Activated naive CD4-positive, alpha-beta T cell treated with anti-CD3 and anti-CD28 coated beads, Interleukin-2, amount 50 U/mL, for 72 hours (primary cell): ENCODE data around the gene SLC34A2. TPM values are rescaled to one million over a fixed set of nuclear protein-coding genes. Genes with fewer than 3 reads are reported as not detected.
"Not testable (repeated sequence)": the region's sequence is repeated elsewhere in the genome, so short reads cannot be mapped to it uniquely, and the experiment has no call there.

ENCODE experiments used
- ATAC-seq, 2 donors: fragments of 150-1000 bp; cut with Tn5 transposase; 2 replicates each; pipeline ENCODE4 v1.10.0; 2021; ENCODE audit warnings: mild to moderate bottlenecking in 2 of 2, moderate library complexity in 2 of 2
- DNase-seq, 2 donors: peaks; one replicate each; pipeline ENCODE4 v3.0.0; 2021 to 2022; ENCODE audit warnings: low spot score in 2 of 2
- H3K27ac Mint-ChIP-seq, 2 donors: one replicate each; pipeline ENCODE4 v1.8.0; 2022; ENCODE audit warnings: mild to moderate bottlenecking in 2 of 2, mixed read lengths in 2 of 2
- H3K36me3 Mint-ChIP-seq, 2 donors: one replicate each; pipeline ENCODE4 v1.8.0; 2022; ENCODE audit warnings: mixed read lengths in 2 of 2
- H3K9me3 Mint-ChIP-seq, 2 donors: one replicate each; pipeline ENCODE4 v1.8.0; 2022; ENCODE audit warnings: mixed read lengths in 2 of 2
- total RNA-seq, 2 donors: library from RNA; stranded (reverse); gene quantifications; one replicate each; pipeline ENCODE4 v1.2.3, GENCODE V29; 2022

The SLC34A2 gene
- total RNA-seq, 2 donors from 2014 or later = not detected

DNA sequence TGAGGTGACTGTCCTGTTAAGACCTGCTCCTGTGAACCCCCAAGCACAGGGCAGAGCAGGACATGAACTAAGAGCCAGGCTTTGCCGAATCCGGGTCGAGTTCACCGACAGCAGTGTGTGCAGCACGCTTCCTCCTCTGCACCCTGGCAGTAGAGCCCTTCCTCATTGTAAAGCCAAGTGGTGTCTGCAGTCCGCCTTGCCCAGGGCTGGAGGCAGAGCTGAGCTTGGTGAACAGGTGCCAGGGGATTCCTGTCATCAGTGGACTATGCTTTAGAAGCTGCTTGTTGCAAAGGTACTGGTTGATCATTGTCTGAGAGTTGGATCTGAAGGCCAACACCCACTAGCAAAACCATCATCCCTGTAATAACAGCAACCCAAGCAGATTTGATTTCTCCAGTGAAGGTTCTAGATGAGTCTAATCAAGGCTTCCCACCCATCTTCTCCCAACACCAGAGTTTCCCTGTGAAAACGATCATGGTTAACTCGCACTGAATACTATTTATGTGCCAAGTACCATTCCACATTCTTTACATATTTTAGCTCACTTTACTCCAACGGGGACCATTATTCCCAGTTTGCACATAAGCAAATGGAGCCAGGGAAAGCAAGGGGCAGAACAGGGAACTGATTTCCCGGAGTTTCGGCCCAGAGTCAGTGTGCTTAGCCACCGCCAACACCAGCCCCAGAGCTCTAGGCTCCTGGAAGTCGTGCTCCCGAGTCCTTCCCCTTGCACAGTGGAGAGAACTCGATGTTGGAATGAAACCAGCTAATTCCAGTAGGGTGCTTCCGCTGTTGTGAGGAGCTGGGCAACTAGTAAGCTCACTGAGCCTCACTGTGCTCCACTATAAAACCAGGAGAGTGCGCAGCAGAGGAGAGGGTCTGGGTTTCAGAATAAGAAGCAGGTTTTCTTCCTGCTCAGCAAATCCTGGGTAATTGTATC is 1.4 kb upstream of the SLC34A2 start:
- no peak for DNase-seq
- Mint-ChIP-seq H3K9me3 (no peaks in the 10 kb centered on the region), H3K27ac (no peak overlapping the region), H3K36me3 (no peaks in the 10 kb centered on the region)
- no peak for ATAC-seq

DNA sequence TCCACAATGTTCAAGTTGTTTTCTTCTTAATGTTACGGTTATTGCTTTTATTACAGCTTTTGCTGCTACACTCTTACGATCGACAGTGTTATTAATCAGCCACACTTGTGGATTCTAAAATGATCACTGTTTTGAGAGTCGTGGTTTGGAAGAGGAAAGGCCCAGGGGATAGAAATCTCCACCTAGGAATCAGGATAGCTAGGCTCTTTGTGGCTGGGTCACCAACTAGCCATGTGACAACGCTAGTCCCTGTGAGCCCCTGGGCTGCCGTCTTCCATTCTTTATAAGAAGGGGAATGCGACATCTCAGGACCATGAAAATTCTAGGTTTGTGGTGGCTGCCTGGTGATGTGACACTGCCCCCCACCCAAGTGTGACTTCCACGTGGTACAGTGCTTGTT is 380 bp downstream of the SLC34A2 start:
- Mint-ChIP-seq H3K36me3 (no peaks in the 10 kb centered on the region), H3K27ac (no peak overlapping the region), H3K9me3 (no peaks in the 10 kb centered on the region)
- ATAC-seq (no peak), DNase-seq (no peak)

DNA sequence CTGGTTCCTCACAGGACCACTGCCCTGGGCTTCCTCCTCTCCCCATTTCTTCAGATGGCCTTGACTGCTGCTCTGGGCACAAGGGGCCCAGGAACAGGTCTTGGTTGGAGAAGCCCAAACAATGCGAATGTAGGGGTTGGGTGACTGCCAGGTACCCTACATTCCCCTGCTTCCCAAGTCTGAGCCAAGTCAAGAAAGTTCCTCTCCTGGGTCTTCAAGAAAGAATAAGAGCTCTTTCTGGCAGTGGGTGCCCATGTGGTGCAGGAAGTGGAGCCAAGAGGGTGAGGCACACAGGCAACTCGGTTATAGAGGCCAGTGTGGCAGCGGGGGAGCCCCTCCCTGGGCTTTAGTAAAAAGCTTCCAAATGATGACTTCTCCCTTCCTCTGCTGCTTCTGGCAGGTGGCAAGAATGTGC is 2.7 kb downstream of the SLC34A2 start:
- Mint-ChIP-seq H3K9me3 (no peaks in the 10 kb centered on the region), H3K36me3 (no peaks in the 10 kb centered on the region), H3K27ac (no peak overlapping the region)
- DNase-seq (no peak), ATAC-seq (no peak)

DNA sequence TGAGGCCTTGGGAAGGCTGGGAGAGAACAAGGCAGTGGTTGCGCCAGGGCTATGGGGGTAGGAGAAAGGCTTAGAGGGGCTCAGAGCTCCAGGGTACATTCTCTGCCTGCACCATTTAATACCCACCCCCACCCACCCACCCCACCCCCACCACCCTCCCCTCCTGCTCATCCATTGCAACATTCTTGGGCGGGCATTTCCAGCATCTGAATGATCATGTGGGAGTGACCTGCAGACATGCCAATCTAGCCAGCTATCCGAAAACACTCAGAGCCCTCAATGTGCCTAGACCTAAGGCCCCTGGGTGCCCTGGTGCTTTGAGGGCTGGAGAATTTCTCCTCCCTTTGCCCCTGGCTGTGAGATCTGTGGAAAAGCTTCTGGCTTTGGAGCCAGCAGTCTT is 3.1 kb downstream of the SLC34A2 start:
- Mint-ChIP-seq H3K9me3 (no peaks in the 10 kb centered on the region), H3K36me3 (no peaks in the 10 kb centered on the region), H3K27ac (no peak overlapping the region)
- no peak for DNase-seq
- ATAC-seq = no peak

DNA sequence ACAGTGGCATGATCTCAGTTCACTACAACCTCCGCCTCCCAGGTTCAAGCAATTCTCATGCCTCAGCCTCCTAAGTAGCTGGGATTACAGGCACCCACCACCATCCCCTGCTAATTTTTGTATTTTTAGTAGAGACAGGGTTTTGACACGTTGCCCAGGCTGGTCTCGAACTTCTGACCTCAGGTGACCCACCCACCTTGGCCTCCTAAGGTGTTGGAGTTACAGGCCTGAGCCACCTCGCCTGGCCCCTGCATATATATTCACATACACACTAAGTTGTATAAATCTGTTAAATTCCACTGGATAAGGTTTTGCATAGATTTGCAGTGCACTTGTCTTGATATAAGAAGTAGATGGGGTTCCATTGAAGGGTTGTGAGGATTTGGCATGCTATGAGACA is 5.8 kb downstream of the SLC34A2 start:
- not testable (repeated sequence) for H3K9me3 Mint-ChIP-seq, ATAC-seq, H3K27ac Mint-ChIP-seq, H3K36me3 Mint-ChIP-seq, DNase-seq

DNA sequence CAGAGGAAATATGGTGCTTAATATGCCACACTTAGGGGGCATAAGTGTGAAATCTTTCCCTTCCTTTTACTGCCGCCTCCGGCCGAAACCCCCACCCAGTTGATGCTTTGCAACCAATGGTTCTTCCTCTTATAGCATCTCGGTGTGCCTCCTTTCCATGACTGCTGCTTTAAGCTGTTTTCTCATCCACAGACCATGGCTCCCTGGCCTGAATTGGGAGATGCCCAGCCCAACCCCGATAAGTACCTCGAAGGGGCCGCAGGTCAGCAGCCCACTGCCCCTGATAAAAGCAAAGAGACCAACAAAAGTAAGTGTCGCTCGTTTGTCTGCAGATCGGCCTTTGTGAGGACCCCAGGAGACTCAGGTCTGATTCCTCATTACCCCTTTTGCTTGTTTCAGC is 6.7 kb downstream of the SLC34A2 start:
- DNase-seq = no peak
- Mint-ChIP-seq H3K27ac (no peak overlapping the region), H3K9me3 (no peaks in the 10 kb centered on the region), H3K36me3 (no peaks in the 10 kb centered on the region)
- no peak for ATAC-seq

DNA sequence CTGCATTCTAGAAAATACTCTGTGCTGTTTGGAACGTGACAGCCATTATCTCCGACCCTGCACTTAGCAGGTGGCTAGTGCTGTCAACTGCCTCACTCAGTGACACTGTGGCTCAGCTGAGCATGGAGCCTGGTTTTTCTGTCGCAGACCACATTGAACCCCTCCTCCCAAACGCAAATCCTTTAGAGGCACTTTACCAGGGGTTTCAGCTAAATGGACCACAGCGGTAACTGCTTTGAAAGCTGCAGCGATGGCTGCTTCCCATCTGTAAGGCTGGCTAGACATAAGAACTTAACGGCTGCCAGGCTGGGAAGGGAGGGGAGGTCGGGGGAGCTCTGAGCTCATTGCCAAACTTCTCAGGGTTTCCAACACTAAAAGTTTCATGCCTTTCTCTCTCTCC is 8.1 kb downstream of the SLC34A2 start:
- Mint-ChIP-seq H3K9me3 (no peaks in the 10 kb centered on the region), H3K36me3 (no peaks in the 10 kb centered on the region), H3K27ac (no peak overlapping the region)
- ATAC-seq (no peak), DNase-seq (no peak)

DNA sequence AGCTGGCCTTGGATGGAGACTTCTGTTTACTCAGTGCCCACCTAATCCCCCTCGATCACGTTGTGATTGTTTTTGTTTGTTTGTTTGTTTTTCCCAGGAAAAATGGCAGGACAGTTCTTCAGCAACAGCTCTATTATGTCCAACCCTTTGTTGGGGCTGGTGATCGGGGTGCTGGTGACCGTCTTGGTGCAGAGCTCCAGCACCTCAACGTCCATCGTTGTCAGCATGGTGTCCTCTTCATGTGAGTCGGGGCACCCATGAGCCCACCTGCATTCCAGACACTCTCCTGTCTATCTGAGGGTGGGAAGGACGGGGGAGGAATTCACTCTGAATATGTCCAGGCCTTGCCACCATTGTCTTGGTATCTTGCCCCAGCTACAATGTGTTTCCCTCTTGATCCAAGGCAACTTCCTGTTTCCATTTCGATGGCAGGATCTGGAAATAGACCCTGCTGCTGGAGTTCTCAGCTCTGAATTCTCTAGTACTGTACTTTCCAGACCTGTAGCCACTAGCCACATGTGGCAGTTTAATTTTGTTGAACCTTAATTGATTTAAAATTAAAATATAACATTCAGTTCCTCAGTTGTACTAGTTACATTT is 10.5 kb downstream of the SLC34A2 start:
- DNase-seq (no peak), ATAC-seq (no peak)
- Mint-ChIP-seq H3K9me3 (no peaks in the 10 kb centered on the region), H3K27ac (no peak overlapping the region), H3K36me3 (no peaks in the 10 kb centered on the region)

DNA sequence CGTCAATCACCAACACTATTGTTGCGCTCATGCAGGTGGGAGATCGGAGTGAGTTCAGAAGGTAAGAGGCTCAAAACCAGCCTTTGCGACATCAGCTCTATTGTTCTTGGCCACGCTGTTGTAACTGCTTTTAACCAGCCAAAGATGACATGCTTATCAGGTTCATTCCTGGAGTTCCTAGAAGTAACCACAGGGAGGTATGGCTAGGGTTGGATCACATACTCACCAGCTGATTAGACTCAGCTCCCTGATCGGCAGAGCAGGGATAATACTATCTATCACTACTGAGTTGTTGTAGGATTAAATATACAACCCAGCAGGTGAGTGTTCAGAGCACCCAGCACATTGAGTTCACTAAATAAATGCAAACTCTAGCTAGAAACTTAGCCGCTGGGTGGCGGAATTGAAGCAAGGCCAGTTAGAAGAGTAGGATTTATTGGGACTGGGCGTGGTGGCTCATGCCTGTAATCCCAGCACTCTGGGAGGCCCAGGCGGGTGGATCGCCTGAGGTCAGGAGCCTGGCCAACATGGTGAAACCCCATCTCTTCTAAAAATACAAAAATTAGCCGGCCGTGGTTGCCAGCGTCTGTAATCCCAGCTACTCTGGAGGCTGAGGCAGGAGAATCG is 12.4 kb downstream of the SLC34A2 start:
- DNase-seq = no peak
- no peaks in the 10 kb centered on the region for H3K9me3 Mint-ChIP-seq
- no peaks in the 10 kb centered on the region for H3K36me3 Mint-ChIP-seq
- no peak overlapping the region for H3K27ac Mint-ChIP-seq
- ATAC-seq = no peak

DNA sequence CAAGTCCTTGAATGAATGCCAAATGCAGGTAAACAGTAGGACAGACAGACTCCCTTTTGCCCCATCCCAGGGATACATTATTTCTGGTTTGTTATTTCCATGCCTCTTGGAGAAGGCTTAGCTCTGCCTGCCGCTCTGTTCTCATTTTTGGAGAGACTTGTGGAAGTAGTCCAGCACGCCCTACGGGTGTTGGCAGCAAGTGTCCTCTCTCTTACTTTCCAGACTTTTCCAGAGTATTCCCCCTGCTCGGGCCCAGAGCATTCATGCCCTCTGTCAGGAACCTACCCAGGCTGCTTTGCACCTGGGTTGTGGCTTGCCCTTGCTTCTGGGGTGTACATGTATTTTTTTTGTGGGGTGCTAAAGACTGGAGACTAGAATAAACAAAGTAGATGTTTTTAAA is 15.3 kb downstream of the SLC34A2 start:
- no peaks in the 10 kb centered on the region for H3K9me3 Mint-ChIP-seq
- ATAC-seq (no peak), DNase-seq (no peak)
- H3K36me3 Mint-ChIP-seq = no peaks in the 10 kb centered on the region
- H3K27ac Mint-ChIP-seq = no peak overlapping the region

DNA sequence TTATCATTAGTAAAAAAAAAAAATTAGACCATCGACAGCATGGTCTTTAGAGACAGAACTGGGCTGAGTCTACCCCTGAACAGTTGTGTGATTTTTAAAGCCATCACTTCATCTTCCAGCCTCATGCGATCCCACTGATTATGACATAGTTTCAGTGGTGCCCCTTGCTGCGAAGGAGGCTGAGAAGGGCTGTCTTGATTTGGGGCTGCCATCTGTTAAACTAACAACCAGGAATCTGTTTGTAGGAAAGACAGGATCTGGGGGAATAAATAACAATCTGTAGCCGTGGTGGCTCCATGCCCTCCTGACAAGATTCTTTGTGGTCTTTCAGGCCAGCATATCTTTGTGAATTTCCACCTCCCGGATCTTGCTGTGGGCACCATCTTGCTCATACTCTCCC is 17.1 kb downstream of the SLC34A2 start:
- no peak overlapping the region for H3K27ac Mint-ChIP-seq
- ATAC-seq (no peak), DNase-seq (no peak)
- H3K36me3 Mint-ChIP-seq = no peaks in the 10 kb centered on the region
- no peaks in the 10 kb centered on the region for H3K9me3 Mint-ChIP-seq

DNA sequence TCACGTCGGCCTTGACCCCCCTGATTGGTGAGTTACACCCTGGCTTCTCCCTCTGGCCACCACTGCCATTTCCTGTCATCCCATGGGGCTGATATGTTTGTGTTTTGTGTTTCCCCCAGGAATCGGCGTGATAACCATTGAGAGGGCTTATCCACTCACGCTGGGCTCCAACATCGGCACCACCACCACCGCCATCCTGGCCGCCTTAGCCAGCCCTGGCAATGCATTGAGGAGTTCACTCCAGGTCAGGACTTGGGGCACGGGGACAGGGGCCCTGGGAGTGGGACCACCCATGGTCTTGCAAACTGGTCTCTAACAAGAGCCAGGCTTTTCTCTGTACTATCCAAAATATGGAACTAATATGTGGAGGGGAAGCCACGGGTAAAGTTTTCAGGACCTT is 18.7 kb downstream of the SLC34A2 start:
- no peak for DNase-seq
- Mint-ChIP-seq H3K9me3 (no peaks in the 10 kb centered on the region), H3K36me3 (no peaks in the 10 kb centered on the region), H3K27ac (no peak overlapping the region)
- no peak for ATAC-seq

DNA sequence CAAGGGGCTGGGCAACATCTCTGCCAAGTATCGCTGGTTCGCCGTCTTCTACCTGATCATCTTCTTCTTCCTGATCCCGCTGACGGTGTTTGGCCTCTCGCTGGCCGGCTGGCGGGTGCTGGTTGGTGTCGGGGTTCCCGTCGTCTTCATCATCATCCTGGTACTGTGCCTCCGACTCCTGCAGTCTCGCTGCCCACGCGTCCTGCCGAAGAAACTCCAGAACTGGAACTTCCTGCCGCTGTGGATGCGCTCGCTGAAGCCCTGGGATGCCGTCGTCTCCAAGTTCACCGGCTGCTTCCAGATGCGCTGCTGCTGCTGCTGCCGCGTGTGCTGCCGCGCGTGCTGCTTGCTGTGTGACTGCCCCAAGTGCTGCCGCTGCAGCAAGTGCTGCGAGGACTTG is 20.6 kb downstream of the SLC34A2 start:
- H3K27ac Mint-ChIP-seq = peak overlapping the region in 1 of 2 donors; percentile 36

DNA sequence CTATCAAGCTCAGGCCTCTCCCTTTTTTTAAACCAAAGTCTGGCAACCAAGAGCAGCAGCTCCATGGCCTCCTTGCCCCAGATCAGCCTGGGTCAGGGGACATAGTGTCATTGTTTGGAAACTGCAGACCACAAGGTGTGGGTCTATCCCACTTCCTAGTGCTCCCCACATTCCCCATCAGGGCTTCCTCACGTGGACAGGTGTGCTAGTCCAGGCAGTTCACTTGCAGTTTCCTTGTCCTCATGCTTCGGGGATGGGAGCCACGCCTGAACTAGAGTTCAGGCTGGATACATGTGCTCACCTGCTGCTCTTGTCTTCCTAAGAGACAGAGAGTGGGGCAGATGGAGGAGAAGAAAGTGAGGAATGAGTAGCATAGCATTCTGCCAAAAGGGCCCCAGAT is 21.5 kb downstream of the SLC34A2 start:
- DNase-seq (no peak), ATAC-seq (no peak)
- Mint-ChIP-seq H3K9me3 (no peaks in the 10 kb centered on the region), H3K27ac (no peak overlapping the region), H3K36me3 (no peaks in the 10 kb centered on the region)

More for the DNA sequence above, 20.6 kb downstream of the SLC34A2 start:
- Mint-ChIP-seq H3K9me3 (no peaks in the 10 kb centered on the region), H3K36me3 (no peaks in the 10 kb centered on the region)
- no peak for ATAC-seq
- no peak for DNase-seq

DNA sequence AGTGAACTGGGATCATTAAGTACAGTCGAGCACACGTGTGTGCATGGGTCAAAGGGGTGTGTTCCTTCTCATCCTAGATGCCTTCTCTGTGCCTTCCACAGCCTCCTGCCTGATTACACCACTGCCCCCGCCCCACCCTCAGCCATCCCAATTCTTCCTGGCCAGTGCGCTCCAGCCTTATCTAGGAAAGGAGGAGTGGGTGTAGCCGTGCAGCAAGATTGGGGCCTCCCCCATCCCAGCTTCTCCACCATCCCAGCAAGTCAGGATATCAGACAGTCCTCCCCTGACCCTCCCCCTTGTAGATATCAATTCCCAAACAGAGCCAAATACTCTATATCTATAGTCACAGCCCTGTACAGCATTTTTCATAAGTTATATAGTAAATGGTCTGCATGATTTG is 22.3 kb downstream of the SLC34A2 start:
- DNase-seq (no peak), ATAC-seq (no peak)
- Mint-ChIP-seq H3K36me3 (no peaks in the 10 kb centered on the region), H3K9me3 (no peaks in the 10 kb centered on the region), H3K27ac (no peak overlapping the region)

DNA sequence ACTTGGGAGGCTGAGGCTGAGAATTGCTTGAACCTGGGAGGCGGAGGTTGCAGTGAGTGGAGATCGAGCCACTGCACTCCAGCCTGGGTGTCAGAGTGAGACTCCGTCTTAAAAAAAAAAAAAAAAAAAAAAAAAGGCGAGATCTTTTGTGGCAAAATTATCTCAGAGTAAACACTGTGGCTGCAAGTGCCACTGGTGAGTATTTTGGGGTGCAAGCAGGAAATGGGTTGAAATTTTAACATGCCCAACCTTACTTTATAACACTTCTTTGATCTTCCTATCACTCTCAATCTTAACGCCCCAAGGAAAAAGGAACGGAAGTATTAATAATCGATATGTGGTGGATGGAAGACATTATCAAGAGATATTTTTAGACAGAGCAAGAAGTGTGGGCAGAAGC is 32.1 kb downstream of the SLC34A2 start:
- peaks cover 6 to 9% of the 10 kb centered on the region in 2 donors for H3K36me3 Mint-ChIP-seq
- H3K27ac Mint-ChIP-seq = no peak overlapping the region
- ATAC-seq = no peak
- peaks cover 5% of the 10 kb centered on the region in 2 donors for H3K9me3 Mint-ChIP-seq
- no peak for DNase-seq

DNA sequence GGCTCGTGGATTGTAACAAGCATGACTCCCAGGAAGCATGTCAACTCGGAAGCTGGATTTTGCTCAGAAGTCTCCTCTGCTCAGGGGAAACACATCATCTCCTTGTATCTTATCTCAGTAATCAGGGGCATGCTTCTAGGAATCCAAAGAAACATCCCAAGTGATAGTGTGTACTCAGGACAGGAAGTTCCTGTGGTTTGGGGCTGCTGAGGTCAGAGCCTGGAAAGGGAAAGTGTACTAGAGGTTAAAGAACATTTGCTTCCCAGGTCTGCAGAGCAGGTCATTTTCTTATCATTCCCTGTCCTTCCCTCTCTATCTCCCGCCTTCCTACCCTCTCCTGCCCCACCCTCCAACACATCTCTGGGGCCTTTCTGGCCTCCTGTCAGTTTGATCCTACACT is 38.8 kb downstream of the SLC34A2 start:
- Mint-ChIP-seq H3K36me3 (peaks cover 6 to 9% of the 10 kb centered on the region in 2 donors), H3K9me3 (peaks cover 5% of the 10 kb centered on the region in 2 donors), H3K27ac (no peak overlapping the region)
- DNase-seq (no peak), ATAC-seq (no peak)
